A204.1 (cell line): ENCODE results near the gene GTF2A1L.
"Not testable (repeated sequence)": the region's sequence is repeated elsewhere in the genome, so short reads cannot be mapped to it uniquely, and the experiment has no call there.

Experiments
- FAIRE-seq: peaks from 2 replicates; lab custom pipeline; 2012; peaks lifted over from hg19 to GRCh38; lab: Jason Lieb, UNC

The GTF2A1L gene

GRCh38 chr2:48613211-48613610, 4.4 kb upstream of the GTF2A1L start:
- no peak for FAIRE-seq

- not testable (repeated sequence) for FAIRE-seq
Measured at GRCh38 chr2:48614581-48614980, 3.1 kb upstream of the GTF2A1L start.

GRCh38 chr2:48619526-48619925, 1.9 kb downstream of the GTF2A1L start:
- no peak for FAIRE-seq

- no peak for FAIRE-seq
Measured at GRCh38 chr2:48620604-48621003, 2.9 kb downstream of the GTF2A1L start.

GRCh38 chr2:48622691-48623090, 5.0 kb downstream of the GTF2A1L start:
- peak; percentile 84 for FAIRE-seq

GRCh38 chr2:48624696-48625095, 7.0 kb downstream of the GTF2A1L start:
- no peak for FAIRE-seq

GRCh38 chr2:48626047-48626446, 8.4 kb downstream of the GTF2A1L start:
- FAIRE-seq, result no peak

- FAIRE-seq, result no peak
Measured at GRCh38 chr2:48633143-48633542, 15.5 kb downstream of the GTF2A1L start.

- no peak for FAIRE-seq
Measured at GRCh38 chr2:48635786-48636185, 18.1 kb downstream of the GTF2A1L start.

GRCh38 chr2:48638261-48638660, 20.6 kb downstream of the GTF2A1L start:
- FAIRE-seq, result no peak

- no peak for FAIRE-seq
Measured at GRCh38 chr2:48651158-48651790, 33.6 kb downstream of the GTF2A1L start.

GRCh38 chr2:48668992-48669391, 51.3 kb downstream of the GTF2A1L start:
- no peak for FAIRE-seq

GRCh38 chr2:48673581-48673980, 55.9 kb downstream of the GTF2A1L start:
- no peak for FAIRE-seq

GRCh38 chr2:48674933-48675332, 57.3 kb downstream of the GTF2A1L start:
- FAIRE-seq, result no peak

GRCh38 chr2:48677450-48677849, 59.8 kb downstream of the GTF2A1L start:
- no peak for FAIRE-seq

GRCh38 chr2:48685126-48685525, 67.5 kb downstream of the GTF2A1L start:
- FAIRE-seq, result no peak

- no peak for FAIRE-seq
Measured at GRCh38 chr2:48691935-48692691, 74.5 kb downstream of the GTF2A1L start.

- no peak for FAIRE-seq
Measured at GRCh38 chr2:48693066-48693465, 75.4 kb downstream of the GTF2A1L start.

GRCh38 chr2:48693645-48694044, 76.0 kb downstream of the GTF2A1L start:
- FAIRE-seq, result no peak

GRCh38 chr2:48694149-48694548, 76.5 kb downstream of the GTF2A1L start:
- no peak for FAIRE-seq

- no peak for FAIRE-seq
Measured at GRCh38 chr2:48695991-48696390, 78.3 kb downstream of the GTF2A1L start.

- FAIRE-seq, result no peak
Measured at GRCh38 chr2:48696881-48697280, 79.2 kb downstream of the GTF2A1L start.

GRCh38 chr2:48699348-48699930, 81.8 kb downstream of the GTF2A1L start:
- FAIRE-seq, result no peak

- not testable (repeated sequence) for FAIRE-seq
Measured at GRCh38 chr2:48703621-48704020, 86.0 kb downstream of the GTF2A1L start.
